H9 (cell line): Measurements from ENCODE around the gene LIN28B. TPM values are rescaled to one million over a fixed set of nuclear protein-coding genes. Genes with fewer than 3 reads are reported as not detected.

Experiments used
- DNase-seq: peaks from one replicate; pipeline ENCODE4 v3.0.0-alpha.2; 2017
- H2AFZ ChIP-seq: one replicate; pipeline ENCODE4 v1.6.1; 2013; ENCODE audit warnings: mild to moderate bottlenecking, low read length, control low read depth, moderate library complexity
- H2AK5ac ChIP-seq: 2 replicates; pipeline ENCODE4 v1.6.1; 2013; ENCODE audit warnings: low read length, control low read depth, mixed read lengths; ENCODE audit not compliant: insufficient read length
- H2BK120ac ChIP-seq: one replicate; pipeline ENCODE4 v1.6.1; 2013; ENCODE audit warnings: low read depth, mild to moderate bottlenecking, low read length, control low read depth, inconsistent platforms; ENCODE audit not compliant: poor library complexity, severe bottlenecking
- H2BK12ac ChIP-seq: 2 replicates; pipeline ENCODE4 v1.6.1; 2013; ENCODE audit warnings: low read length, control low read depth, mixed read lengths, low read depth; ENCODE audit not compliant: insufficient read length
- H2BK15ac ChIP-seq: 2 replicates; pipeline ENCODE4 v1.6.1; 2013; ENCODE audit warnings: low read depth, low read length, control low read depth
- H2BK20ac ChIP-seq: one replicate; pipeline ENCODE4 v1.6.1; 2013; ENCODE audit warnings: low read depth, mild to moderate bottlenecking, low read length, control low read depth, inconsistent platforms; ENCODE audit not compliant: poor library complexity, severe bottlenecking
- H2BK5ac ChIP-seq: 2 replicates; pipeline ENCODE4 v1.6.1; 2013; ENCODE audit warnings: low read length, control low read depth, mixed read lengths; ENCODE audit not compliant: insufficient read length
- H3K14ac ChIP-seq: 2 replicates; pipeline ENCODE4 v1.6.1; 2013; ENCODE audit warnings: low read length, control low read depth; ENCODE audit not compliant: insufficient read depth
- H3K18ac ChIP-seq: 2 replicates; pipeline ENCODE4 v1.6.1; 2013; ENCODE audit warnings: low read depth, mild to moderate bottlenecking, mixed read lengths, low read length, control low read depth; ENCODE audit not compliant: insufficient read length
- H3K23ac ChIP-seq: 2 replicates; pipeline ENCODE4 v1.6.1; 2013; ENCODE audit warnings: low read length, control low read depth, mixed read lengths, low read depth; ENCODE audit not compliant: insufficient read length
- H3K23me2 ChIP-seq: 2 replicates; pipeline ENCODE4 v1.6.1; 2013; ENCODE audit warnings: low read depth, mild to moderate bottlenecking, mixed read lengths, low read length, control low read depth; ENCODE audit not compliant: insufficient read length, poor library complexity, severe bottlenecking
- H3K27ac ChIP-seq: 2 replicates; pipeline ENCODE4 v1.5.1; 2013; ENCODE audit warnings: low read length, control low read depth, mixed read lengths, low read depth; ENCODE audit not compliant: insufficient read length
- H3K27me3 ChIP-seq: 2 replicates; pipeline ENCODE4 v1.6.1; 2013; ENCODE audit warnings: low read length, control low read depth, inconsistent platforms; ENCODE audit not compliant: insufficient read depth
- H3K4ac ChIP-seq: 2 replicates; pipeline ENCODE4 v1.6.1; 2013; ENCODE audit warnings: low read depth, mild to moderate bottlenecking, control low read depth, inconsistent platforms, low read length, moderate library complexity
- H3K4me1 ChIP-seq: 2 replicates; pipeline ENCODE4 v1.6.1; 2013; ENCODE audit warnings: low read length, control low read depth, inconsistent platforms; ENCODE audit not compliant: insufficient read depth
- H3K4me2 ChIP-seq: 2 replicates; pipeline ENCODE4 v1.6.1; 2013; ENCODE audit warnings: low read length, control low read depth, mixed read lengths; ENCODE audit not compliant: insufficient read length, insufficient read depth
- H3K56ac ChIP-seq: 2 replicates; pipeline ENCODE4 v1.6.1; 2013; ENCODE audit warnings: low read depth, mild to moderate bottlenecking, mixed read lengths, low read length, control low read depth; ENCODE audit not compliant: insufficient read length
- H3K79me1 ChIP-seq: 2 replicates; pipeline ENCODE4 v1.6.1; 2013; ENCODE audit warnings: low read depth, mild to moderate bottlenecking, moderate library complexity, low read length, control low read depth, inconsistent platforms; ENCODE audit not compliant: insufficient read depth, poor library complexity, severe bottlenecking
- H3K79me2 ChIP-seq: 2 replicates; pipeline ENCODE4 v1.6.1; 2013; ENCODE audit warnings: low read length, control low read depth, inconsistent platforms; ENCODE audit not compliant: insufficient read depth
- H3K9ac ChIP-seq: 2 replicates; pipeline ENCODE4 v1.6.1; 2013; ENCODE audit warnings: low read length, control low read depth, mixed read lengths; ENCODE audit not compliant: insufficient read length; ENCODE audit errors: extremely low read depth
- H3K9me3 ChIP-seq: one replicate; pipeline ENCODE4 v1.6.1; 2013; ENCODE audit warnings: low read depth, low read length, inconsistent platforms; ENCODE audit not compliant: control insufficient read depth
- H3T11ph ChIP-seq: one replicate; pipeline ENCODE4 v1.6.1; 2013; ENCODE audit warnings: mild to moderate bottlenecking, low read length, control low read depth, inconsistent platforms
- H4K20me1 ChIP-seq: one replicate; pipeline ENCODE4 v1.6.1; 2013; ENCODE audit not compliant: control insufficient read depth, insufficient read length, insufficient read depth
- H4K5ac ChIP-seq: 2 replicates; pipeline ENCODE4 v1.6.1; 2013; ENCODE audit warnings: low read depth, mild to moderate bottlenecking, mixed read lengths, low read length, control low read depth; ENCODE audit not compliant: insufficient read length
- H4K8ac ChIP-seq: replicated peaks from 2 replicates; pipeline ENCODE4 v1.6.1; 2013; ENCODE audit warnings: low read length, control low read depth, mixed read lengths, low read depth; ENCODE audit not compliant: insufficient read length
- H4K91ac ChIP-seq: 2 replicates; pipeline ENCODE4 v1.6.1; 2013; ENCODE audit warnings: low read depth, mild to moderate bottlenecking, moderate library complexity, mixed read lengths, low read length, control low read depth; ENCODE audit not compliant: insufficient read length
- H3K27ac Mint-ChIP-seq, 3 experiments: 2 replicates in 2 of 3; 3 replicates in 1 of 3; pipeline ENCODE4 v1.8.0; 2020 to 2021; ENCODE audit warnings: mixed read lengths in 3 of 3, mild to moderate bottlenecking in 1 of 3, moderate library complexity in 1 of 3
- H3K27me3 Mint-ChIP-seq: 2 replicates; pipeline ENCODE4 v1.8.0; 2021; ENCODE audit warnings: low read depth, mild to moderate bottlenecking, moderate library complexity, mixed read lengths
- H3K36me3 Mint-ChIP-seq, 3 experiments: 2 replicates in 2 of 3; 3 replicates in 1 of 3; pipeline ENCODE4 v1.8.0; 2020 to 2021; ENCODE audit warnings: low read depth in 3 of 3, mixed read lengths in 3 of 3; ENCODE audit not compliant: insufficient read depth in 1 of 3
- H3K4me1 Mint-ChIP-seq, 2 experiments: 2 replicates each; pipeline ENCODE4 v1.8.0; 2020; ENCODE audit warnings: mixed read lengths in 2 of 2
- H3K4me3 Mint-ChIP-seq, 2 experiments: 2 replicates in 1 of 2; 3 replicates in 1 of 2; pipeline ENCODE4 v1.8.0; 2020 to 2021; ENCODE audit warnings: mild to moderate bottlenecking in 2 of 2, mixed read lengths in 2 of 2, moderate library complexity in 1 of 2
- H3K9me3 Mint-ChIP-seq, 2 experiments: 2 replicates in 1 of 2; 3 replicates in 1 of 2; pipeline ENCODE4 v1.8.0; 2020; ENCODE audit warnings: mild to moderate bottlenecking in 2 of 2, mixed read lengths in 2 of 2, moderate library complexity in 1 of 2
- CTCF ChIP-seq: fragments of 200-600 bp; sonication (generic); conservative IDR thresholded peaks from 3 replicates; pipeline ENCODE4 v1.8.0; 2021; ENCODE audit warnings: antibody characterized with exemption, mild to moderate bottlenecking
- total RNA-seq: library from RNA; stranded (reverse); gene quantifications from 2 replicates; pipeline ENCODE4 v1.2.1, GENCODE V29; 2021

LIN28B gene
- total RNA-seq, 1 experiment from 2014 or later, result 110 TPM

GRCh38 chr6:105058316-105058715, 101.4 kb downstream of the LIN28B start:
- no peak overlapping the region for H3T11ph ChIP-seq
- H3K9ac ChIP-seq, result no peak overlapping the region
- H3K4me3 Mint-ChIP-seq, result no peak overlapping the region

More at GRCh38 chr6:105058316-105058715, 101.4 kb downstream of the LIN28B start:
- no peak overlapping the region for H3K18ac ChIP-seq
- H2BK12ac ChIP-seq, result no peak overlapping the region
- peaks cover 5% of the 10 kb centered on the region; the same call in 1 of the 2 replicates for H3K79me2 ChIP-seq
- no peak overlapping the region for H2AK5ac ChIP-seq
- Mint-ChIP-seq H3K4me1 (peaks cover 16 to 27% of the 10 kb centered on the region in 2 experiments), H3K36me3 (peaks cover 6 to 27% (median 12%) of the 10 kb centered on the region in 3 experiments; a peak in 5 of 7 replicates), H3K9me3 (no peaks in the 10 kb centered on the region), H3K27me3 (no peaks in the 10 kb centered on the region), H3K27ac (peak overlapping the region in 1 of 3 experiments; percentile 29; a peak in 1 of 7 replicates)
- H3K4ac ChIP-seq, result no peak overlapping the region
- H3K27ac ChIP-seq, result no peak overlapping the region
- no peak overlapping the region for H2BK5ac ChIP-seq
- no peak overlapping the region for H2BK120ac ChIP-seq
- no peak overlapping the region for H3K14ac ChIP-seq
- no peak overlapping the region for H4K91ac ChIP-seq
- no peak for TF ChIP-seq CTCF
- H3K23ac ChIP-seq, result no peak overlapping the region
- no peak for DNase-seq
- no peaks in the 10 kb centered on the region for H4K20me1 ChIP-seq
- H3K23me2 ChIP-seq, result no peaks in the 10 kb centered on the region
- no peak overlapping the region for H3K4me2 ChIP-seq
- H4K5ac ChIP-seq, result no peak overlapping the region
- peaks cover 4% of the 10 kb centered on the region; the same call in 1 of the 2 replicates for H3K4me1 ChIP-seq
- no peak overlapping the region for H2BK15ac ChIP-seq
- no peak overlapping the region for H2BK20ac ChIP-seq
- no peaks in the 10 kb centered on the region for H3K27me3 ChIP-seq
- no peak overlapping the region for H2AFZ ChIP-seq
- H3K9me3 ChIP-seq, result no peaks in the 10 kb centered on the region
- no peak overlapping the region for H4K8ac ChIP-seq
- no peak overlapping the region for H3K56ac ChIP-seq
- no peaks in the 10 kb centered on the region for H3K79me1 ChIP-seq
